SK-N-SH (cell line): ENCODE data around the gene DDX51.

ENCODE experiments used
- CTCF ChIP-seq: fragments of 200-600 bp; sonication (generic); IDR thresholded peaks from 2 replicates; pipeline ENCODE4 v1.6.1; 2017; ENCODE audit warnings: antibody characterized with exemption, mild to moderate bottlenecking, moderate library complexity
- ELF1 ChIP-seq: IDR thresholded peaks from 2 replicates; pipeline ENCODE4 v1.4.0; 2012
- EZH2phosphoT487 ChIP-seq: fragments of 200-600 bp; sonication (generic); IDR thresholded peaks from 2 replicates; pipeline ENCODE4 v1.6.1; 2017; ENCODE audit warnings: low read depth, mixed run types, mild to moderate bottlenecking, antibody characterized with exemption, moderate library complexity, borderline replicate concordance
- GATA2 ChIP-seq: sonication (generic); formaldehyde crosslinking; IDR thresholded peaks from 2 replicates; pipeline ENCODE4 v1.5.0; 2020; ENCODE audit warnings: mild to moderate bottlenecking, missing genetic modification reagents
- JUND ChIP-seq: IDR thresholded peaks from 2 replicates; pipeline ENCODE4 v1.4.0; 2012
- MXI1 ChIP-seq: IDR thresholded peaks from 2 replicates; pipeline ENCODE4 v1.6.1; 2012; ENCODE audit warnings: mild to moderate bottlenecking, low read depth, low read length, improper control_type of control experiment
- PBX3 ChIP-seq: IDR thresholded peaks from 2 replicates; pipeline ENCODE4; 2012
- POLR2AphosphoS5 ChIP-seq: IDR thresholded peaks from 2 replicates; pipeline ENCODE4 v1.6.1; 2012; ENCODE audit warnings: low read depth, low read length
- RCOR1 ChIP-seq: fragments of 150-350 bp; IDR thresholded peaks from 2 replicates; pipeline ENCODE4 v1.6.1; 2017; ENCODE audit warnings: antibody characterized with exemption, low read length
- TEAD4 ChIP-seq: IDR thresholded peaks from 2 replicates; pipeline ENCODE4 v1.4.0; 2012; ENCODE audit warnings: mild to moderate bottlenecking, borderline replicate concordance; ENCODE audit not compliant: insufficient read depth
- TF ChIP-seq, protein P1 (sequence below): IDR thresholded peaks from 2 replicates; pipeline ENCODE4 v1.6.1; 2012; ENCODE audit warnings: mild to moderate bottlenecking, low read depth, low read length, moderate library complexity
- TF ChIP-seq, protein P2 (sequence below): IDR thresholded peaks from 2 replicates; pipeline ENCODE4 v1.4.0; 2012; ENCODE audit warnings: low read depth, borderline replicate concordance
- TF ChIP-seq, protein P3 (sequence below): IDR thresholded peaks from 2 replicates; pipeline ENCODE4 v1.4.0; 2012; ENCODE audit warnings: low read depth

- no peak for TF ChIP-seq POLR2AphosphoS5
- TF ChIP-seq RCOR1: no peak
- no peak for TF ChIP-seq PBX3
- TF ChIP-seq EZH2phosphoT487: no peak
- no peak for TF ChIP-seq TEAD4
- no peak for TF ChIP-seq ELF1
- TF ChIP-seq MXI1: no peak
- no peak for TF ChIP-seq CTCF
- TF ChIP-seq, protein P1, sequence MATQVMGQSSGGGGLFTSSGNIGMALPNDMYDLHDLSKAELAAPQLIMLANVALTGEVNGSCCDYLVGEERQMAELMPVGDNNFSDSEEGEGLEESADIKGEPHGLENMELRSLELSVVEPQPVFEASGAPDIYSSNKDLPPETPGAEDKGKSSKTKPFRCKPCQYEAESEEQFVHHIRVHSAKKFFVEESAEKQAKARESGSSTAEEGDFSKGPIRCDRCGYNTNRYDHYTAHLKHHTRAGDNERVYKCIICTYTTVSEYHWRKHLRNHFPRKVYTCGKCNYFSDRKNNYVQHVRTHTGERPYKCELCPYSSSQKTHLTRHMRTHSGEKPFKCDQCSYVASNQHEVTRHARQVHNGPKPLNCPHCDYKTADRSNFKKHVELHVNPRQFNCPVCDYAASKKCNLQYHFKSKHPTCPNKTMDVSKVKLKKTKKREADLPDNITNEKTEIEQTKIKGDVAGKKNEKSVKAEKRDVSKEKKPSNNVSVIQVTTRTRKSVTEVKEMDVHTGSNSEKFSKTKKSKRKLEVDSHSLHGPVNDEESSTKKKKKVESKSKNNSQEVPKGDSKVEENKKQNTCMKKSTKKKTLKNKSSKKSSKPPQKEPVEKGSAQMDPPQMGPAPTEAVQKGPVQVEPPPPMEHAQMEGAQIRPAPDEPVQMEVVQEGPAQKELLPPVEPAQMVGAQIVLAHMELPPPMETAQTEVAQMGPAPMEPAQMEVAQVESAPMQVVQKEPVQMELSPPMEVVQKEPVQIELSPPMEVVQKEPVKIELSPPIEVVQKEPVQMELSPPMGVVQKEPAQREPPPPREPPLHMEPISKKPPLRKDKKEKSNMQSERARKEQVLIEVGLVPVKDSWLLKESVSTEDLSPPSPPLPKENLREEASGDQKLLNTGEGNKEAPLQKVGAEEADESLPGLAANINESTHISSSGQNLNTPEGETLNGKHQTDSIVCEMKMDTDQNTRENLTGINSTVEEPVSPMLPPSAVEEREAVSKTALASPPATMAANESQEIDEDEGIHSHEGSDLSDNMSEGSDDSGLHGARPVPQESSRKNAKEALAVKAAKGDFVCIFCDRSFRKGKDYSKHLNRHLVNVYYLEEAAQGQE: no peak
- TF ChIP-seq, protein P2, sequence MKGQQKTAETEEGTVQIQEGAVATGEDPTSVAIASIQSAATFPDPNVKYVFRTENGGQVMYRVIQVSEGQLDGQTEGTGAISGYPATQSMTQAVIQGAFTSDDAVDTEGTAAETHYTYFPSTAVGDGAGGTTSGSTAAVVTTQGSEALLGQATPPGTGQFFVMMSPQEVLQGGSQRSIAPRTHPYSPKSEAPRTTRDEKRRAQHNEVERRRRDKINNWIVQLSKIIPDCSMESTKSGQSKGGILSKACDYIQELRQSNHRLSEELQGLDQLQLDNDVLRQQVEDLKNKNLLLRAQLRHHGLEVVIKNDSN: no peak
- no peak for TF ChIP-seq JUND
- TF ChIP-seq GATA2 (CRISPR knock-in tag): no peak
- TF ChIP-seq, protein P3, sequence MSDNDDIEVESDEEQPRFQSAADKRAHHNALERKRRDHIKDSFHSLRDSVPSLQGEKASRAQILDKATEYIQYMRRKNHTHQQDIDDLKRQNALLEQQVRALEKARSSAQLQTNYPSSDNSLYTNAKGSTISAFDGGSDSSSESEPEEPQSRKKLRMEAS: no peak
Measured at GRCh38 chr12:132186857-132187620, 42.9 kb upstream of the DDX51 start.
